ENCODE results near the gene BAZ2B.

GRCh38 chr2:159640176-159640575, 23.8 kb upstream of the BAZ2B start:
- no peak for TF ChIP-seq CTCF (IDR thresholded peaks at IDR 0.05)
- TF ChIP-seq POLR2A (IDR thresholded peaks at IDR 0.05): no peak

All from thyroid gland (tissue), 4 donors.